Panc1 (cell line): Measurements from ENCODE around the gene ANO3. TPM values are rescaled to one million over a fixed set of nuclear protein-coding genes. Genes with fewer than 3 reads are reported as not detected.

Source experiments
- ATAC-seq: fragments of 200-7000 bp; cut with Tn5 transposase; 2 replicates; pipeline ENCODE4 v1.9.1; 2020; ENCODE audit warnings: mild to moderate bottlenecking, moderate library complexity
- BruUV-seq: library from RNA; stranded (reverse); fragments of 400-500 nt; replicated peaks from 2 replicates; lab custom pipeline; 2021; lab: Mats Ljungman, UMichigan
- CTCF ChIA-PET: fragments of 300-600 bp; sonication (Branson Sonifier 250); formaldehyde crosslinking; loops from one replicate; lab custom pipeline; 2022; ENCODE audit warnings: antibody characterized with exemption; lab: Charles Lee
- POLR2A ChIA-PET: fragments of 300-600 bp; sonication (Branson Sonifier 250); formaldehyde crosslinking; loops from one replicate; lab custom pipeline; 2022; ENCODE audit warnings: antibody characterized with exemption; lab: Charles Lee
- DNase-seq: peaks from one replicate; pipeline ENCODE4 v3.0.0-alpha.2; 2010; ENCODE audit warnings: low read depth, low spot score
- H3K27ac ChIP-seq: 2 replicates; pipeline ENCODE4 v1.5.1; 2011; ENCODE audit warnings: mild to moderate bottlenecking, low read length, inconsistent platforms
- H3K27me3 ChIP-seq: fragments of 200-500 bp; sonication (Bioruptor generic); 2 replicates; pipeline ENCODE4 v1.6.0; 2014; ENCODE audit warnings: low read length, inconsistent platforms; ENCODE audit not compliant: control insufficient read depth, insufficient read depth
- H3K36me3 ChIP-seq: fragments of 200-500 bp; sonication (Bioruptor generic); 2 replicates; pipeline ENCODE4 v1.5.1; 2014; ENCODE audit warnings: inconsistent platforms, mild to moderate bottlenecking, low read length, moderate library complexity; ENCODE audit not compliant: control insufficient read depth, insufficient read depth
- H3K4me1 ChIP-seq: 2 replicates; pipeline ENCODE4 v1.5.1; 2011; ENCODE audit warnings: inconsistent platforms, mild to moderate bottlenecking, low read length, moderate library complexity; ENCODE audit not compliant: control insufficient read depth, insufficient read depth
- H3K4me3 ChIP-seq, 2 experiments: 2 replicates each; pipeline ENCODE4 v1.5.1; 2011 to 2012; ENCODE audit warnings: low read depth in 2 of 2, low read length in 2 of 2, mild to moderate bottlenecking in 2 of 2, inconsistent platforms in 1 of 2, moderate library complexity in 1 of 2
- H3K9me3 ChIP-seq: fragments of 200-500 bp; sonication (Bioruptor generic); 2 replicates; pipeline ENCODE4 v1.5.1; 2014; ENCODE audit warnings: low read depth, mild to moderate bottlenecking, inconsistent platforms, low read length, moderate library complexity; ENCODE audit not compliant: control insufficient read depth, insufficient read depth
- CTCF ChIP-seq: fragments of 450-650 bp; IDR thresholded peaks from 2 replicates; pipeline ENCODE4 v1.5.1; 2017; ENCODE audit warnings: mild to moderate bottlenecking
- POLR2AphosphoS5 ChIP-seq: IDR thresholded peaks from 2 replicates; pipeline ENCODE4 v1.6.1; 2012; ENCODE audit warnings: mild to moderate bottlenecking, low read depth, low read length, moderate library complexity
- REST ChIP-seq, 2 experiments: IDR thresholded peaks; 2 replicates each; pipeline ENCODE4 v1.6.1; 2011 to 2012; ENCODE audit warnings: low read depth in 2 of 2, control low read depth in 1 of 2, low read length in 1 of 2, mild to moderate bottlenecking in 1 of 2, moderate library complexity in 1 of 2; ENCODE audit not compliant: insufficient read depth in 1 of 2
- SIN3A ChIP-seq: IDR thresholded peaks from 2 replicates; pipeline ENCODE4 v1.6.1; 2012; ENCODE audit warnings: low read depth, mild to moderate bottlenecking, low read length, moderate library complexity, borderline replicate concordance; ENCODE audit not compliant: insufficient read depth
- TCF7L2 ChIP-seq: IDR thresholded peaks from 2 replicates; pipeline ENCODE4 v1.6.1; 2011; ENCODE audit warnings: mild to moderate bottlenecking, low read depth, low read length, inconsistent platforms
- in situ Hi-C: cut with HindIII; loops from 2 replicates; pipeline ENCODE4 v1.10.0; 2016; ENCODE audit warnings: low sequenced_read_pairs, low pct_unique_long_range_greater_than_20kb
- intact Hi-C: fragments of 100-400 bp; cut with micrococcal nuclease; formaldehyde crosslinking; loops from one replicate; pipeline ENCODE4 v1.10.0; 2022; ENCODE audit not compliant: unreplicated experiment
- total RNA-seq: library from RNA; stranded (reverse); gene quantifications from one replicate; pipeline ENCODE4 v1.2.1, GENCODE V29; 2021; ENCODE audit not compliant: unreplicated experiment

Gene ANO3
- total RNA-seq, 1 experiment from 2014 or later: not detected

GRCh38 chr11:26322335-26323067, 9.4 kb upstream of the ANO3 start:
- H3K4me3 ChIP-seq: no peak overlapping the region
- H3K9me3 ChIP-seq: no peaks in the 10 kb centered on the region
- intact Hi-C loops: no loop called here
- no peak for ATAC-seq
- no peak for DNase-seq
- no TSS peak for BruUV-seq
- H3K27me3 ChIP-seq: no peaks in the 10 kb centered on the region
- no peaks in the 10 kb centered on the region for H3K36me3 ChIP-seq
- H3K4me1 ChIP-seq: no peaks in the 10 kb centered on the region
- in situ Hi-C loops: no loop called here
- TF ChIP-seq SIN3A: no peak
- TF ChIP-seq TCF7L2: no peak
- no peak for TF ChIP-seq REST (IDR thresholded peaks at IDR 0.05; ENCODE audit: insufficient read depth in 1 of 2, low read depth in 2 of 2, low read length in 1 of 2)
- no peak overlapping the region for H3K27ac ChIP-seq
- ChIA-PET POLR2A (no interaction called here), CTCF (no interaction called here)

GRCh38 chr11:26323837-26324236, 8.1 kb upstream of the ANO3 start:
- POLR2A ChIA-PET: no interaction called here
- CTCF ChIA-PET: interaction anchor here (0.6 kb wide), 1 partner anchor 80 kb away, joined by 3 read pairs; no protein-coding TSS in a partner anchor
- Histone ChIP-seq H3K27ac (no peak overlapping the region), H3K36me3 (no peaks in the 10 kb centered on the region), H3K4me1 (no peaks in the 10 kb centered on the region), H3K4me3 (no peak overlapping the region), H3K27me3 (no peaks in the 10 kb centered on the region), H3K9me3 (no peaks in the 10 kb centered on the region)
- TF ChIP-seq REST (IDR thresholded peaks at IDR 0.05; ENCODE audit: insufficient read depth in 1 of 2, low read depth in 2 of 2, low read length in 1 of 2) (no peak), SIN3A (no peak), TCF7L2 (no peak), POLR2AphosphoS5 (no peak), CTCF (no peak)
- ATAC-seq (no peak), DNase-seq (no peak)
- intact Hi-C loops (no loop called here), in situ Hi-C loops (no loop called here)
- BruUV-seq: no TSS peak
